CD4-positive, alpha-beta T cell treated with Interleukin-1 beta for 1 hour (primary cell): ENCODE results near the gene SLC4A5.
"Not testable (repeated sequence)": the region's sequence is repeated elsewhere in the genome, so short reads cannot be mapped to it uniquely, and the experiment has no call there.

ENCODE experiments used
- DNase-seq, 2 donors: peaks; one replicate each; pipeline ENCODE4 v3.0.0-alpha.2; 2020 to 2022

SLC4A5 gene

GRCh38 chr2:74197049-74197448 lies 146.2 kb downstream of the SLC4A5 start:
- no peak for DNase-seq

GRCh38 chr2:74194799-74195198 lies 148.4 kb downstream of the SLC4A5 start:
- DNase-seq: no peak

- DNase-seq: no peak
These were observed 151.4 kb downstream of the SLC4A5 start for GRCh38 chr2:74191596-74192380.

GRCh38 chr2:74188696-74189095 lies 154.5 kb downstream of the SLC4A5 start:
- DNase-seq: no peak

- no peak for DNase-seq
These were observed 155.1 kb downstream of the SLC4A5 start for GRCh38 chr2:74188018-74188601.

GRCh38 chr2:74186706-74187105 lies 156.5 kb downstream of the SLC4A5 start:
- not testable (repeated sequence) for DNase-seq

GRCh38 chr2:74186038-74186437 lies 157.2 kb downstream of the SLC4A5 start:
- DNase-seq: peak; percentile 52 to 85

- DNase-seq: no peak
These were observed 159.3 kb downstream of the SLC4A5 start for GRCh38 chr2:74183878-74184277.

GRCh38 chr2:74181739-74182138 lies 161.5 kb downstream of the SLC4A5 start:
- peak; percentile 25 to 76 for DNase-seq

GRCh38 chr2:74179063-74179865 lies 164.0 kb downstream of the SLC4A5 start:
- DNase-seq: no peak

GRCh38 chr2:74178211-74179062 lies 164.8 kb downstream of the SLC4A5 start, which contains the start of gene MOB1A:
Gene MOB1A (minus strand): TSS chr2:74178879. CDS start chr2:74178674, 205 bp downstream.
- peak; percentile 97 to 98 for DNase-seq

- no peak for DNase-seq
These were observed 165.5 kb downstream of the SLC4A5 start for GRCh38 chr2:74177696-74178095.

- no peak for DNase-seq
These were observed 168.3 kb downstream of the SLC4A5 start for GRCh38 chr2:74174909-74175308.

- no peak for DNase-seq
These were observed 174.5 kb downstream of the SLC4A5 start for GRCh38 chr2:74168739-74169138.
